Renal pelvis (tissue), 4 donors: ENCODE results near the gene TLCD3B. TPM values are rescaled to one million over a fixed set of nuclear protein-coding genes. Genes with fewer than 3 reads are reported as not detected.

ENCODE experiments used
- DNase-seq: peaks from one replicate; pipeline ENCODE4 v3.0.0-alpha.2; 2013
- polyA plus RNA-seq, 3 donors: library from polyadenylated mRNA; unstranded; fragments of 120-200 nt; gene quantifications; one replicate each; pipeline ENCODE4 v1.2.1, GENCODE V29; 2013; ENCODE audit not compliant: insufficient read length in 3 of 3

The TLCD3B gene
- polyA plus RNA-seq, 3 donors: 1.2 to 1.7 (median 1.2) TPM

DNA sequence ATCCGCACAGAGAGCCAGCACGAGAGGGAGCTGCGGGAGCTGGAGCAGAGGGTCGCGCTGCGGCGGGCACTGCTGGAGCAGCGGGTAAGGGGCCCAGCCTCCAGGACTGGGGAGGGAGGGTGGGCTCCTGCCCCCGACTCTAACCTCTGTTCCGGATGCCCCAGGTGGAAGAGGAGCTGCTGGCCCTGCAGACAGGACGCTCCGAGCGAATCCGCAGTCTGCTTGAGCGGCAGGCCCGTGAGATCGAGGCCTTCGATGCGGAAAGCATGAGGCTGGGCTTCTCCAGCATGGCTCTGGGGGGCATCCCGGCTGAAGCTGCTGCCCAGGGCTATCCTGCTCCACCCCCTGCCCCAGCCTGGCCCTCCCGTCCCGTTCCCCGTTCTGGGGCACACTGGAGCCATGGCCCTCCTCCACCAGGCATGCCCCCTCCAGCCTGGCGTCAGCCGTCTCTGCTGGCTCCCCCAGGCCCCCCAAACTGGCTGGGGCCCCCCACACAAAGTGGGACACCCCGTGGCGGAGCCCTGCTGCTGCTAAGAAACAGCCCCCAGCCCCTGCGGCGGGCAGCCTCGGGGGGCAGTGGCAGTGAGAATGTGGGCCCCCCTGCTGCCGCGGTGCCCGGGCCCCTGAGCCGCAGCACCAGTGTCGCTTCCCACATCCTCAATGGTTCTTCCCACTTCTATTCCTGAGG is 40.0 kb downstream of the TLCD3B start:
- DNase-seq: no peak

DNA sequence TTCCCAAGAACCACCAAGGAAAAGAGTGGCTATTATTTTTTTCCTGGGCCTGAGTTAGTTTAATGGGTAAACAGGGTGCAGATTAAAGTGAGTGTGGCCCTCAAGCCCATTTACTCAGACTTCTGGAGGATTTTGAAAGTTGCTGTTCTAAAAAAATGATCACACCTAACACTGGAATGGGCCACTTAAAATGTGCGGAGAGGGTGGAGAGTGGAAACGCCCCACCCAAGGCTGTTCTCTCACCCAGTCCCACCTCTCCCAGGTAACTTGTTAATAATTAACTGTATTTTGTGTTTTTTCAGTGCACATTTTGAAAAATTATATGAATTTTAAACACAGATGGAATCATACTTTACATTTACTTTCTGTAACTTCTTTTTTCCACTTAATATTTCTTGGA is 41.0 kb downstream of the TLCD3B start:
- no peak for DNase-seq

DNA sequence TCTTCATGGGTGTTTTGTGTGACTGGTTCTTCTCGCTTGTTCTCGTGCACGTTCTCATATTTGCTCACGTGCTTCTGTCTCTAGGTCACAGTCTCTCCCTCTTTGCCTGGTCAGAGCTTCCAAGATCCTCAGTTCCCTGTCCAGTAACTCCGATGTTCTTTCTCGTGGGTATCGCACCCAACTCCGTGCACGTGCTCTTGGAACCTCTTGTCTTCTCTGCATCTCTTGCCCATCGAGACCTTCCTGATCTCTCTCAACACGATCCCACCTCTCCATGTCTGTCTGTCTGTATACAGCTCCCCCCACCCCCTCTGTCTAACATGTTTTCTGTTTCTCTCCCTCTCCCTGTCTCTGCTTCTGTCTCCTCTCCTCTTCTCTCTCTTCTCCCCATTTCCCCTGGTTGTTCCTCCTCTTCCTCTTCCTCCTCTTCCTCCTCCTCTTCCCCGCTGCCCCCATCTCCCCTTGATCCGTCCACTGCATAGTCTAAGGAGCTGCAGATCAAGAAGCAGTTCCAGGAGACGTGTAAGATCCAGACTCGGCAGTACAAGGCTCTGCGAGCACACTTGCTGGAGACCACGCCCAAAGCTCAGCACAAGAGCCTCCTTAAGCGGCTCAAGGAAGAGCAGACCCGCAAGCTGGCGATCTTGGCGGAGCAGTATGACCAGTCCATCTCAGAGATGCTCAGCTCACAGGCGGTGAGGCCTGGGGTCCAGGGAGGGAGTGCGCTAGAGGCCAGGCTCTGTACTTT is 41.8 kb downstream of the TLCD3B start:
- no peak for DNase-seq

DNA sequence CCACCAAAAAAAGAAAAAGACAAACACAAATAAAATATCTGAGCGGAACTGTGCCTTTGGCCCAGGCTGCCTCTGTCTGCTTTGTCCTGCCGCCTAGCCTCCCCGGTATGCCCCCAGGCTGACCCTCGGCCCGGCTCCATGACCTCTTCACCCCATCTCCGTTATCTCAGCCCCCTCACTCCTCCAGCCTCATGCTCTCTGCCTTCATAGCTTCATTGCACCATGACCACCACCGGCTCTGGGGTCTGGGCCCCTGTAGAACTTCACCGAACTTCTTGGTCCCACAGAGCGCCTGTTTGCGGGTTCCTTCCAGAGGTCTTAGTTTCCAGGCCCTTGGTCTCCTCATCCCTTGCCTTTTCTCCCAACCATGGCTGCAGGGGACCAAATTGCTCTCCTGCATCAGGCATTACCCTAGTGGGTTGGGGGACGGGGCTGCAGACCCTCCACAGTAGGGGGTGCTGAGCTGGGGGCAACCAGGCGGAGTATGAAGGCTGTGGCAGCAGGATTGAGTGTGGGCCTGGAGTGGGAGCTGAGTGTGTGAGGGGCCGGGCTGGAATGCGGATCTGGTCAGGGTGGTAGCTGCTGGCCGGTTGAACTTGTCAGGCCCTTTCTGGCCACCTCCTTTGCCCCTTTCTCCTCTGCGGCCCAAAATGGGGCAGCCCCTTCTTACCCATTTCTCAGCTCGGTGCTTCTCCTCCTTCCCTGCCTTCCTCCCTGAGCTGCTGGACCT is 42.6 kb downstream of the TLCD3B start:
- DNase-seq: no peak

DNA sequence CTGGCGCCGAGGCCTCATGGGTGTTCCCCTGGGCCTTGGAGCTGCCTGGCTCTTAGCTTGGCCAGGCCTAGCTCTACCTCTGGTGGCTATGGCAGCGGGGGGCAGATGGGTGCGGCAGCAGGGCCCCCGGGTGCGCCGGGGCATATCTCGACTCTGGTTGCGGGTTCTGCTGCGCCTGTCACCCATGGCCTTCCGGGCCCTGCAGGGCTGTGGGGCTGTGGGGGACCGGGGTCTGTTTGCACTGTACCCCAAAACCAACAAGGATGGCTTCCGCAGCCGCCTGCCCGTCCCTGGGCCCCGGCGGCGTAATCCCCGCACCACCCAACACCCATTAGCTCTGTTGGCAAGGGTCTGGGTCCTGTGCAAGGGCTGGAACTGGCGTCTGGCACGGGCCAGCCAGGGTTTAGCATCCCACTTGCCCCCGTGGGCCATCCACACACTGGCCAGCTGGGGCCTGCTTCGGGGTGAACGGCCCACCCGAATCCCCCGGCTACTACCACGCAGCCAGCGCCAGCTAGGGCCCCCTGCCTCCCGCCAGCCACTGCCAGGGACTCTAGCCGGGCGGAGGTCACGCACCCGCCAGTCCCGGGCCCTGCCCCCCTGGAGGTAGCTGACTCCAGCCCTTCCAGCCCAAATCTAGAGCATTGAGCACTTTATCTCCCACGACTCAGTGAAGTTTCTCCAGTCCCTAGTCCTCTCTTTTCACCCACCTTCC is 43.5 kb downstream of the TLCD3B start:
- DNase-seq: no peak

DNA sequence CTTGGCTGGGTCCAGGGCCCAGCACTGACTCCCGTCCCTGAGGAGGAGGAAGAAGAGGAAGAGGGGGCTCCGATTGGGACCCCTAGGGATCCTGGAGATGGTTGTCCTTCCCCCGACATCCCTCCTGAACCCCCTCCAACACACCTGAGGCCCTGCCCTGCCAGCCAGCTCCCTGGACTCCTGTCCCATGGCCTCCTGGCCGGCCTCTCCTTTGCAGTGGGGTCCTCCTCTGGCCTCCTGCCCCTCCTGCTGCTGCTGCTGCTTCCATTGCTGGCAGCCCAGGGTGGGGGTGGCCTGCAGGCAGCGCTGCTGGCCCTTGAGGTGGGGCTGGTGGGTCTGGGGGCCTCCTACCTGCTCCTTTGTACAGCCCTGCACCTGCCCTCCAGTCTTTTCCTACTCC is 44.1 kb downstream of the TLCD3B start:
- no peak for DNase-seq

DNA sequence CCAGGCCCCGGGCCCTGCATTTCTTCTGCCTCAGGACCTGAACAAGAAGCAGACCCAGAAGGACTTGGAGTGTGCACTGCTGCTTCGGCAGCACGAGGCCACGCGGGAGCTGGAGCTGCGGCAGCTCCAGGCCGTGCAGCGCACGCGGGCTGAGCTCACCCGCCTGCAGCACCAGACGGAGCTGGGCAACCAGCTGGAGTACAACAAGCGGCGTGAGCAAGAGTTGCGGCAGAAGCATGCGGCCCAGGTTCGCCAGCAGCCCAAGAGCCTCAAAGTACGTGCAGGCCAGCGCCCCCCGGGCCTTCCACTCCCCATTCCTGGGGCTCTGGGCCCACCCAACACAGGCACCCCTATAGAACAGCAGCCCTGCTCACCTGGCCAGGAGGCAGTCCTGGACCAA is 44.8 kb downstream of the TLCD3B start:
- DNase-seq: no peak

DNA sequence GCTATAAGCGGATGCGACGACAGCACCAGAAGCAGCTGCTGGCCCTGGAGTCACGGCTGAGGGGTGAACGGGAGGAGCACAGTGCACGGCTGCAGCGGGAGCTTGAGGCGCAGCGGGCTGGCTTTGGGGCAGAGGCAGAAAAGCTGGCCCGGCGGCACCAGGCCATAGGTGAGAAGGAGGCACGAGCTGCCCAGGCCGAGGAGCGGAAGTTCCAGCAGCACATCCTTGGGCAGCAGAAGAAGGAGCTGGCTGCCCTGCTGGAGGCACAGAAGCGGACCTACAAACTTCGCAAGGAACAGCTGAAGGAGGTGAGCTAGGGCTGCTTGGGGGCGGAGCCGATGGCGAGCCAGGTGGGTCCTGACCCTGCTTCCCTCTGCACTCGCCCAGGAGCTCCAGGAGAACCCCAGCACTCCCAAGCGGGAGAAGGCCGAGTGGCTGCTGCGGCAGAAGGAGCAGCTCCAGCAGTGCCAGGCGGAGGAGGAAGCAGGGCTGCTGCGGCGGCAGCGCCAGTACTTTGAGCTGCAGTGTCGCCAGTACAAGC is 45.7 kb downstream of the TLCD3B start:
- DNase-seq: no peak

DNA sequence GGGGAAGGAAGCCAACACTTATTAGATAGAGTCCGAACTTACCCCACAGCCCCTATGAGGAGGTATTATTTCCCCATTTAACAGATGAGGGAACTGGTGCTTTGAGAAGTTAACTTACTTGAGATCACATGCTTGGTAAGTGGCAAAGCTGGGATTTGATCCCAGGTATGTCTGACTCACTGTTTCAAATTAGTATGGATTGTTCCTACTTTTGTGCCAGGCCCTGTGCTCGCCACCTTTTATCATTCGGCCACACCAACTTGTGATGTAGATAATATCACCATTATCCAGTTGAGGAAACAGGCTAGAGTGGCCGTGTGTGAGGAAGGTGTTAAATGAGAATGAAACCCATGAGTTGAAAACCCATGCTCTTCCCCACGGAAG is 46.3 kb downstream of the TLCD3B start:
- DNase-seq: no peak

DNA sequence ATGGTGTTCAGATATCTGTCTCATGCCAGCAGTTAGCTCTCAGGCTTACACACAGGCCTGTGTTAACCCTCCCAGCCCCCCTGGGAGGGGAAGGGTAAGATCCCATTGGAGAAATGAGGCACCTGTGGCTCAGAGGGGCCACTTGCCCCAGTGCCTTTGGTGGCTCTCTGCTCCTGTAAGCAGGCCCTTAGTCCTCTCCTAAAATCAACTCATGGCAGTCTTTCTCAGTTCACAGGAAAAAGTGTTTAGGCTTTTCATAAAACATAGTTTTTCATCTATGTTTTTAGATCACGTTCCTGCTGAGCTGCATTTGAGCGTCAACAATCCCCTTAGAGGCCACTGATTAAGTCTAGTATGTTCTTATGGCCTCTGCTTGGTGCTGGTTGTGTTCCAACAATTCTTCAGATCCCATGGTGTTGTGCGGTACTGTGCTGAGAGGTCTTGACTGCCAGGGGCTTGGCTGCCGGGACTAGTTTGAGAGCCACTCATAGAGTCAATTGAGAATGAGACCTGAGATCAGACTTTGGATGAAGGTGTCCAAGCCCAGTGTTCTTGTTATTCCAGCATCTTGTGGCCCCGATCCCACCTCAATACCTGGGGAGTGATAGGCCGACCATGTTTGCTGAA is 46.8 kb downstream of the TLCD3B start:
- DNase-seq: no peak

DNA sequence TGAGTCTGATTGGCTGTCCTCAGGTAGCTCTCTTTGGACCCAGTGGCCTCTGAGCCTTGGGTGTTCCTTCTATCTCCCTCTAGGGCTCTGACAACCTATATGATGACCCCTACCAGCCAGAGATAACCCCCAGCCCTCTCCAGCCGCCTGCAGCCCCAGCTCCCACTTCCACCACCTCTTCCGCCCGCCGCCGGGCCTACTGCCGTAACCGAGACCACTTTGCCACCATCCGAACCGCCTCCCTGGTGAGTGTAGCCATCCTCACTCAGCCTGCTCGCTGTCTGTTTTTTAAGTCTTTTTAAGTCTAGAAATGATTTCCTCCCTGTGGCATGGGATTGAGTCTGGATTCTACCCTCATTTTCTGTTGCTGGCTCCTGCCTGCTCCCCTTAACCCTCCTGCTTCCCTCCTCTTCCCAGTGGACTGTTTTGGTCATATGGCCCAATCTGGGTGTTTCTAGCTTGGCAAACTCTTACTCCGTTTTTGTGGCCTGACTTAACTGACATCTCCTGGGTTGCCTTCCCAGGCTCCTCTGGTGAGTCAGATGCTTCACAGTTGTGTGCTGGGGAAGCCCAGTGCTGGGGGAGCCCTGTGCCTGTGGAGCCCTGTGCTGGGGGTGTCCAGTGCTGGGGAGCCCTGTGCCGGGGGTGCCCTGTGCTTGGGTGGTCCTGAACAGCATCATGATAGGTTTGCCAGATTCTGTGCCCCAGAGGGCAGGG is 47.5 kb downstream of the TLCD3B start:
- no peak for DNase-seq

DNA sequence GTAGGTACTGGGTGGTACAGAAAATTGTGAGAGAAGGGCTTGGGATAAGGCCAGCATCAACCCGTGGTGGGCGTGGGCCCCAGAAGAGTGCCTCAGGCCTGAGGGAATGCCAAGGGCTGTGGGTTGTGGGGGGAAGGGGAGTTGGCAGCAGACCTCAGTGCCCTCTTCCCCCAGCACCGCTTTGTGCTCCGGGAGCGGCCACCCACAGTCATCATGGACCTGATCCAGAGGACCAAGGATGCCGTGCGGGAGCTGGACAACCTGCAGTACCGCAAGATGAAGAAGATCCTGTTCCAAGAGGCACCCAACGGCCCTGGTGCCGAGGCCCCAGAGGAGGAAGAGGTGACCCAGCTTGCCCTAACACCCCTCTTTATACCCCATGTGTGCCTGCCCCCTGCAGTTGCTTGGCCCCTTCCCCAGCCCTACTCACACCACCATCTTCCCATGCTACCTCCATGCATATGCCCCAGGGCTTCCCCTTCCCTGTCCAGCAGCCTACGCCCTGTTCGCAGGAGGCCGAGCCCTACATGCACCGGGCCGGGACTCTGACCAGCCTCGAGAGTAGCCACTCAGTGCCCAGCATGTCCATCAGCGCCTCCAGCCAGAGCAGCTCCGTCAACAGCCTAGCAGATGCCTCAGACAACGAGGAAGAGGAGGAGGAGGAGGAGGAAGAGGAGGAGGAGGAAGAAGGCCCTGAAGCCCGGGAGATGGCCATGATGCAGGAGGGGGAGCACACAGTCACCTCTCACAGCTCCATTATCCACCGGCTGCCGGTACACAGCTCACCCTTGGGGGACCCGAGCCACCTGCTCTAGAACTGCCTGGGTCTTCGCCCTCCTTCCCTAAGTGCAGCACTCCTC is 48.3 kb downstream of the TLCD3B start:
- DNase-seq: no peak

DNA sequence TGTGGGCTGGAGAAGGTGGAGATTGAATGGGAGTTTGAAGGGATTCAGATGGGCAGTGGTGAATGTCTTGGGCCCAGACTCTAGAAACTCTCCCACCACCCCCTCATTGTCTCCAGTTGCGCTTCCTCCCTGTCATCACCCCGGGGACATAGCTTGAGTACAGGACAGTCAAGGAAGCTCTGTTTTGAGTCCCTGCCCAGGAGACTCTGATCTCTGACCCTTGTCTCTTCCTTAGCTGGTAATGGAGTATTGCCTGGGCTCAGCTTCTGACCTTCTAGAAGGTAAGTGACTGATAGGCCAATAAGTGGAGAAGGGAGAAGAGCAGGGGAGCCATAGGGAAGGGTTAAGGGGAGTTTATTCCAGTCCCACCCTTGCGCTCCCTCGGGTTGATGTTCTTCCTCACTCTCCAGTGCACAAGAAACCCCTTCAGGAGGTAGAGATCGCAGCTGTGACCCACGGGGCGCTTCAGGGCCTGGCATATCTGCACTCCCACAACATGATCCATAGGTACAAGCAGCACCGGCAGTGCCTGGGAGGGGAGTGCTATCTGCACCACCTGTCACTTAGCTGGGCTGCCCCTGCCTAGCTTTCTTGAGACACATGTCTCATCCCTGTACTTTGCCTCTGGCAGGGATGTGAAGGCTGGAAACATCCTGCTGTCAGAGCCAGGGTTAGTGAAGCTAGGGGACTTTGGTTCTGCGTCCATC is 52.4 kb downstream of the TLCD3B start:
- DNase-seq: no peak

DNA sequence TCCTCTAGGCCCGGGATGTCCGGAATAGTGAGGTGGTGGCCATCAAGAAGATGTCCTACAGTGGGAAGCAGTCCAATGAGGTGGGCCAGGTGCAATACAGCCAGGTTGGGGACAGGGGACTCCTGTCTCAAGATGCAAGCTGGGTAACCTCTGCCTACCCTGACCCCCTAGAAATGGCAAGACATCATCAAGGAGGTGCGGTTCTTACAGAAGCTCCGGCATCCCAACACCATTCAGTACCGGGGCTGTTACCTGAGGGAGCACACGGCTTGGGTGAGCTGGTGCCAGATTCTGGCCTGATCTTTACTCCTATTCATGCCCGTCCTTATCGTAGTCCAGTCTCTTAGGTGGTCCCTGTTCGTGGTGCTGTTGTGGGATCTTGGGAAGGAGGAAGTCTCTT is 53.0 kb downstream of the TLCD3B start:
- no peak for DNase-seq

DNA sequence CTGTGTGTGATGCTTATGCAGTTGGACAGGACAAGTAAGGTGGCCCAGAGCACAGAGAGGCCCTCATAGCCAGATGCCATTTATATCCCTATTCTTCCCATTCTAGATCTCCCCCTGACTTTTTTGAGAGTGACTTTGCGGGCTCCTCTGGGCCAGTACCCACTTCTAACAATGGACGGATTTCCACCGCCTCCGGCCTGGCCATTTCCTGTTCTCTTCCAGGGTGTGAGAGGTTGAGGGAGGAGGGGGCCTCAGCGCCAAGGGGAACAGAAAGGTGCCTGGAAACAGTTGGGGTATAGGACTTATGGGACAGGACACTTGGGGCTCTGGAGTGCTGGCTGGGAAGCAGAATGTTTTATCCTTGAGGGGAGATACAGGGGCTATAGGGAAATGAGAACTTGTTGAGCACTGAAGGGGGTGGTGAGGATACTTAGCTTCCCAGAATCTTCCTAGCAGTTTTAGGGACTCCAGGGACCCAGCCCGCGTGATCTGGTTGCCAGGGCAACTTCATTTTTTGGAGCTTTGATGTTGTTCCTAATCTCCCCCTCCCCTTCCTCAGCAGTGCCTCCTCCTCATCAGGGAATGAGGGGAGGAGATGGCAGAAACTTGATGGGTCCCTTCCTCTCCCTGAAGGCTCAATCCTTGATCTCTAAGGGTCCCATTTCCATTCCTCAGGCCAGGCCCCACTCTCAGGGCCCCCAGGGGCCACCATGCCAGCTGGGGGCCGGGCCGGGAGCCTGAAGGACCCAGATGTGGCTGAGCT is 53.8 kb downstream of the TLCD3B start:
- no peak for DNase-seq

DNA sequence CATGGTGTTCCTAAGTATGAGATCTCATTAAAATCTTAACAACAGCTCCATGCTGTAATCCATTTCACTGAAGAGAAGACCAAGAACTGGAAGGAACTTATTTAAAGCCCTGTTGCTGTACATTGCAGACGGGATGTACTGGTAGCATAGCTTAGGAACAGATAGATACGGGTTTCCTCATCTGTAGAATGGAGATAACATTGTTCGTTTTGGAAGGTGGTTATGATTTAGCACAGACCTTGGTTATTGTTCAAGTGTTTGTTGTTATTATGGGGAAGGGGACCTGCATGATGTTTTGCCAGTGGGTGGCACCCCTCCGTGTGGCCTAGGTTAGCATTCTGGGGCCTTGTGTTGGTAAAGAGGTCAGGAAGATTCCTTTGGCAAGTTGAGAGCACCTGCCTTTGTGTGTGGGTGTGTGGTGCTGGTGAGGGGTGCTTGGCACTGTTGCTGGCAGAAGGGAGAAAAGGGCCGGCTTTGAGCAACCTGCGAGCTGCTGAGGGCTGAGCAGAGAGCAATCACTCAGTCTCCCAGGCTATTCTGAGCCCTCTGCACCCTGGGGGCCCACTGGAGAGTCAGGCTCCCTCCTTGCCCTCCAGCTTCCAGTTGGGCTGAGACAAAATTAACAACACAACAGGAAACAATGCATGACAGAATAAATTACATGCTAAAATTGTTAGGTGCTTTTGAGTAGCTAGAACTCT is 55.1 kb downstream of the TLCD3B start:
- no peak for DNase-seq

DNA sequence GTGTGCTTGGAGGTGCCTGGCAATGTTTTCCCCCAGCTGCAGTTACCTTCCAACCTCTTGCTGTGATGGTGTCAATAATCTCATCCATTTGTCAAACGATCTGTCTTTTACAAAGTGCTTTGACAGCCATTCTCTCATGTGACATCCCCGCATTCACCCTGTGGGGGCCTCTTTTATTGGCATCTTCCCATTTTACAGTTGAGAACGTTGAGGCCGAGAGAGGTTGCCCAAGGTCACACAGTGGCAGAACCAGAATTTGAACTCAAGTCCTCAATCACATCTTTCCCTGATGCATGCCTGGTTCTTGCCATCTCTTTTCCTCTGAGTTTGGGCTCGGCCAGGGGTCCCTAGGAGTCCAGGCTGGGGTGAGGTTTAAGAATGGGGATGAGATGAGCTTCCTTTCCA is 55.9 kb downstream of the TLCD3B start:
- DNase-seq: no peak
